Endothelial cell of umbilical vein (primary cell): ENCODE data around the gene GDPD3. TPM values are rescaled to one million over a fixed set of nuclear protein-coding genes. Genes with fewer than 3 reads are reported as not detected.

Experiments
- BruUV-seq: library from RNA; stranded (reverse); fragments of 400-500 nt; replicated peaks from 2 replicates; lab custom pipeline; 2021; lab: Mats Ljungman, UMichigan
- CTCF ChIA-PET: fragments of 300-600, 350-600 bp; sonication (Branson Sonifier 250); formaldehyde crosslinking; loops from one replicate; lab custom pipeline; 2021; ENCODE audit warnings: antibody characterized with exemption, inconsistent platforms; lab: Charles Lee
- POLR2A ChIA-PET: fragments of 300-600, 350-600 bp; sonication (Branson Sonifier 250); formaldehyde crosslinking; loops from one replicate; lab custom pipeline; 2021; ENCODE audit warnings: antibody characterized with exemption, inconsistent platforms; lab: Charles Lee
- DNase-seq: peaks from one replicate; pipeline ENCODE4 v3.0.0-alpha.2; 2011; ENCODE audit warnings: low read depth, low spot score
- FAIRE-seq: peaks from 2 replicates; lab custom pipeline; 2011; peaks lifted over from hg19 to GRCh38; lab: Jason Lieb, UNC
- H2AFZ ChIP-seq: 2 replicates; pipeline ENCODE4 v1.6.0; 2012; ENCODE audit warnings: low read depth, low read length, control low read depth, inconsistent platforms
- H3K27ac ChIP-seq: 2 replicates; pipeline ENCODE4 v1.5.1; 2011; ENCODE audit warnings: low read depth, mild to moderate bottlenecking, control low read depth, low read length, moderate library complexity; ENCODE audit not compliant: insufficient read depth
- H3K27me3 ChIP-seq, 2 experiments: 2 replicates each; pipeline versions ENCODE4 v1.6.0 to v1.6.1; 2011; ENCODE audit warnings: low read length in 2 of 2, mixed read lengths in 1 of 2; ENCODE audit not compliant: control insufficient read depth in 2 of 2, insufficient read depth in 2 of 2
- H3K36me3 ChIP-seq, 2 experiments: 2 replicates in 1 of 2; 3 replicates in 1 of 2; pipeline ENCODE4 v1.5.1; 2011; ENCODE audit warnings: low read length in 2 of 2, mild to moderate bottlenecking in 1 of 2, moderate library complexity in 1 of 2; ENCODE audit not compliant: control insufficient read depth in 2 of 2, insufficient read depth in 2 of 2; ENCODE audit errors: extremely low read depth in 1 of 2
- H3K4me1 ChIP-seq: 3 replicates; pipeline ENCODE4 v1.5.1; 2011; ENCODE audit warnings: mild to moderate bottlenecking, low read length; ENCODE audit not compliant: control insufficient read depth, insufficient read depth; ENCODE audit errors: extremely low read depth
- H3K4me2 ChIP-seq: 2 replicates; pipeline ENCODE4 v1.6.1; 2011; ENCODE audit warnings: low read length, control low read depth, mixed read lengths; ENCODE audit not compliant: insufficient read depth
- H3K4me3 ChIP-seq, 3 experiments: fragments of 200-600 bp in 1 of 3; sonication (generic), shearing (Covaris generic) in 1 of 3; replicated peaks in 1 of 3; 2 replicates each; pipeline ENCODE4 v1.5.1; 2011 to 2016; ENCODE audit warnings: control low read depth in 3 of 3, low read length in 3 of 3, mild to moderate bottlenecking in 2 of 3, inconsistent platforms in 1 of 3, low read depth in 1 of 3, moderate library complexity in 1 of 3; ENCODE audit not compliant: insufficient read depth in 1 of 3
- H3K79me2 ChIP-seq: 2 replicates; pipeline ENCODE4 v1.6.0; 2012; ENCODE audit warnings: low read length, inconsistent platforms; ENCODE audit not compliant: control insufficient read depth, insufficient read depth
- H3K9ac ChIP-seq: replicated peaks from 2 replicates; pipeline ENCODE3; 2011; ENCODE audit warnings: low read length, control low read depth; ENCODE audit not compliant: insufficient read depth; ENCODE audit errors: extremely low read depth
- H3K9me1 ChIP-seq: replicated peaks from 3 replicates; pipeline ENCODE4 v1.6.0; 2011; ENCODE audit warnings: mild to moderate bottlenecking, low read length; ENCODE audit not compliant: control insufficient read depth, insufficient read depth; ENCODE audit errors: extremely low read depth
- H3K9me3 ChIP-seq: replicated peaks from 2 replicates; pipeline ENCODE4 v1.5.1; 2012; ENCODE audit warnings: low read length, inconsistent platforms; ENCODE audit not compliant: control insufficient read depth, insufficient read depth
- H4K20me1 ChIP-seq: replicated peaks from 2 replicates; pipeline ENCODE3; 2011; ENCODE audit warnings: mild to moderate bottlenecking, low read length; ENCODE audit not compliant: control insufficient read depth, insufficient read depth; ENCODE audit errors: extremely low read depth
- CTCF ChIP-seq, 2 donors: IDR thresholded peaks; 1 replicate in 1 of 2; 2 replicates in 1 of 2; pipeline ENCODE4 v1.5.1; 2011; ENCODE audit warnings: low read length in 2 of 2, mild to moderate bottlenecking in 2 of 2, moderate library complexity in 2 of 2, control low read depth in 1 of 2, inconsistent platforms in 1 of 2, low read depth in 1 of 2; ENCODE audit not compliant: insufficient read depth in 1 of 2; ENCODE audit errors: extremely low read depth in 1 of 2
- EZH2 ChIP-seq: IDR thresholded peaks from 2 replicates; pipeline ENCODE4 v1.6.1; 2012; ENCODE audit warnings: borderline replicate concordance, low read depth, mild to moderate bottlenecking, moderate library complexity, low read length, inconsistent platforms; ENCODE audit not compliant: severe bottlenecking
- FOS ChIP-seq: IDR thresholded peaks from 2 replicates; pipeline ENCODE4 v1.6.1; 2011; ENCODE audit warnings: mild to moderate bottlenecking, low read length, moderate library complexity, borderline replicate concordance; ENCODE audit not compliant: insufficient read depth
- GATA2 ChIP-seq: IDR thresholded peaks from 2 replicates; pipeline ENCODE4 v1.7.0; 2011; ENCODE audit warnings: low read depth, mild to moderate bottlenecking, moderate library complexity, mixed read lengths, low read length; ENCODE audit not compliant: insufficient read length, insufficient read depth
- JUN ChIP-seq: IDR thresholded peaks from 2 replicates; pipeline ENCODE4 v1.6.1; 2011; ENCODE audit warnings: borderline replicate concordance, low read depth; ENCODE audit not compliant: insufficient read length, insufficient read depth
- MAX ChIP-seq: IDR thresholded peaks from 2 replicates; pipeline ENCODE4 v1.6.1; 2011; ENCODE audit not compliant: insufficient read depth, insufficient read length
- MYC ChIP-seq: IDR thresholded peaks from one replicate; pipeline ENCODE4 v1.6.1; 2011; ENCODE audit warnings: mild to moderate bottlenecking, low read depth, low read length
- POLR2A ChIP-seq: IDR thresholded peaks from 2 replicates; pipeline ENCODE4 v1.6.1; 2012; ENCODE audit warnings: low read depth, mild to moderate bottlenecking, control low read depth, low read length
- POLR2AphosphoS5 ChIP-seq: IDR thresholded peaks from 2 replicates; pipeline ENCODE4 v1.6.1; 2012; ENCODE audit warnings: low read depth, mild to moderate bottlenecking, control low read depth, low read length, moderate library complexity; ENCODE audit not compliant: insufficient read depth
- dilution Hi-C: fragments of 300-500 bp; cut with MboI; formaldehyde crosslinking; loops from one replicate; pipeline ENCODE4 v1.15.0; 2019; ENCODE audit warnings: low sequenced_read_pairs; ENCODE audit not compliant: extremely low pct_ligation_motif_present
- intact Hi-C: fragments of 100-400 bp; cut with micrococcal nuclease; formaldehyde crosslinking; loops from one replicate; pipeline ENCODE4 v1.10.0; 2022
- polyA plus RNA-seq, 4 experiments: library from polyadenylated mRNA; depleted of rRNA in 3 of 4; stranded (reverse) in 3 of 4; unstranded in 1 of 4; fragments of >200 nt; gene quantifications; 2 replicates each; pipeline versions ENCODE4 v1.2.1 to v1.2.3, GENCODE V29; 2011 to 2012; ENCODE audit warnings: missing spikeins in 1 of 4
- total RNA-seq: library from RNA; stranded (reverse); gene quantifications from 2 replicates; pipeline ENCODE4 v1.2.3, GENCODE V29; 2021

The GDPD3 gene
- total and polyA plus RNA-seq, 2 donors (not counting 3 experiments of a cell fraction or from before 2014, with no cell fraction given), result 8.0 to 18.6 TPM

GRCh38 chr16:30132591-30132990, 19.3 kb upstream of the GDPD3 start:
- no TSS peak for BruUV-seq
- intact Hi-C loops, result no loop called here
- no peak overlapping the region for H3K27ac ChIP-seq
- H3K4me3 ChIP-seq, result no peak overlapping the region
- dilution Hi-C loops, result no loop called here
- no peaks in the 10 kb centered on the region for H3K27me3 ChIP-seq
- no peak overlapping the region for H3K4me2 ChIP-seq
- no peaks in the 10 kb centered on the region for H3K4me1 ChIP-seq
- no peaks in the 10 kb centered on the region for H3K79me2 ChIP-seq
- no peaks in the 10 kb centered on the region for H3K9me1 ChIP-seq
- ChIA-PET POLR2A (no interaction called here), CTCF (no interaction called here)
- no peak overlapping the region for H2AFZ ChIP-seq
- DNase-seq (no peak), FAIRE-seq (no peak)
- TF ChIP-seq GATA2 (no peak), FOS (no peak), POLR2AphosphoS5 (no peak), CTCF (IDR thresholded peaks at IDR 0.05; ENCODE audit: extremely low read depth in 1 of 2, insufficient read depth in 1 of 2, low read depth in 1 of 2, low read length in 2 of 2) (no peak), JUN (no peak), POLR2A (no peak), MYC (no peak), EZH2 (no peak), MAX (no peak)
- H3K9ac ChIP-seq, result no peak overlapping the region
- no peaks in the 10 kb centered on the region for H3K9me3 ChIP-seq
- H3K36me3 ChIP-seq, result no peaks in the 10 kb centered on the region
- no peaks in the 10 kb centered on the region for H4K20me1 ChIP-seq
